OCI-LY1 (cell line): ENCODE results near the gene MDGA2.

Experiments
- H2AFZ ChIP-seq: fragments of 200-600 bp; sonication (generic), shearing (Covaris generic); 2 replicates; pipeline ENCODE4 v1.6.0; 2014; ENCODE audit warnings: antibody characterized with exemption, mild to moderate bottlenecking, low read length
- H3F3A ChIP-seq: fragments of 200-600 bp; sonication (generic), shearing (Covaris generic); 2 replicates; pipeline ENCODE4 v1.6.0; 2014; ENCODE audit warnings: mild to moderate bottlenecking, antibody characterized with exemption, low read length, moderate library complexity; ENCODE audit not compliant: insufficient read depth
- H3K27ac ChIP-seq: fragments of 200-600 bp; sonication (generic); 2 replicates; pipeline ENCODE4 v1.5.1; 2014; ENCODE audit warnings: low read length, mixed run types, mild to moderate bottlenecking, low read depth; ENCODE audit not compliant: poor library complexity, severe bottlenecking
- H3K27me3 ChIP-seq: fragments of 200-600 bp; sonication (generic); 2 replicates; pipeline ENCODE4 v1.6.0; 2014; ENCODE audit warnings: antibody characterized with exemption, mild to moderate bottlenecking, low read length, moderate library complexity; ENCODE audit not compliant: insufficient read depth
- H3K36me3 ChIP-seq: fragments of 200-600 bp; sonication (generic); 2 replicates; pipeline ENCODE4 v1.6.1; 2014; ENCODE audit warnings: mild to moderate bottlenecking, antibody characterized with exemption, low read length, moderate library complexity, mixed read lengths; ENCODE audit not compliant: insufficient read depth
- H3K4me1 ChIP-seq: fragments of 200-600 bp; sonication (generic); 2 replicates; pipeline ENCODE4 v1.5.1; 2014; ENCODE audit warnings: mild to moderate bottlenecking, low read length, moderate library complexity; ENCODE audit not compliant: insufficient read depth, severe bottlenecking
- H3K4me2 ChIP-seq: fragments of 200-600 bp; sonication (generic), shearing (Covaris generic); 2 replicates; pipeline ENCODE4 v1.6.1; 2014; ENCODE audit warnings: low read length
- H3K4me3 ChIP-seq: fragments of 200-600 bp; sonication (generic); 2 replicates; pipeline ENCODE4 v1.5.1; 2014; ENCODE audit warnings: low read length, low read depth, mild to moderate bottlenecking, mixed read lengths; ENCODE audit not compliant: poor library complexity, severe bottlenecking
- H3K79me2 ChIP-seq: fragments of 200-600 bp; shearing (Covaris generic); 2 replicates; pipeline ENCODE4 v1.6.1; 2016; ENCODE audit warnings: mixed run types, low read length, mixed read lengths; ENCODE audit not compliant: insufficient read depth
- H3K9ac ChIP-seq: fragments of 200-600 bp; sonication (generic), shearing (Covaris generic); 2 replicates; pipeline ENCODE4 v1.6.1; 2014; ENCODE audit warnings: mild to moderate bottlenecking, low read length, mixed read lengths
- H3K9me2 ChIP-seq: fragments of 200-600 bp; sonication (generic), shearing (Covaris generic); 2 replicates; pipeline ENCODE4 v1.6.1; 2014; ENCODE audit warnings: low read depth, mild to moderate bottlenecking, low read length, mixed read lengths
- H3K9me3 ChIP-seq: fragments of 200-600 bp; shearing (Covaris generic); 2 replicates; pipeline ENCODE4 v1.6.1; 2014; ENCODE audit warnings: low read length, mixed read lengths
- H4K20me1 ChIP-seq: fragments of 200-600 bp; sonication (generic), shearing (Covaris generic); 2 replicates; pipeline ENCODE4 v1.6.0; 2016; ENCODE audit warnings: mild to moderate bottlenecking, low read length; ENCODE audit not compliant: insufficient read depth
- EZH2 ChIP-seq: fragments of 200-600 bp; sonication (generic), shearing (Covaris generic); IDR thresholded peaks from 2 replicates; pipeline ENCODE4 v1.8.0; 2017; ENCODE audit warnings: borderline replicate concordance, mixed run types, mild to moderate bottlenecking, antibody characterized with exemption, low read length, moderate library complexity, mixed read lengths
- TF ChIP-seq, protein P1 (sequence below): fragments of 200-600 bp; sonication (generic), shearing (Covaris generic); IDR thresholded peaks from 2 replicates; pipeline ENCODE4 v1.5.1; 2017; ENCODE audit warnings: mild to moderate bottlenecking, antibody characterized with exemption, low read length, moderate library complexity, mixed read lengths

The MDGA2 gene

DNA sequence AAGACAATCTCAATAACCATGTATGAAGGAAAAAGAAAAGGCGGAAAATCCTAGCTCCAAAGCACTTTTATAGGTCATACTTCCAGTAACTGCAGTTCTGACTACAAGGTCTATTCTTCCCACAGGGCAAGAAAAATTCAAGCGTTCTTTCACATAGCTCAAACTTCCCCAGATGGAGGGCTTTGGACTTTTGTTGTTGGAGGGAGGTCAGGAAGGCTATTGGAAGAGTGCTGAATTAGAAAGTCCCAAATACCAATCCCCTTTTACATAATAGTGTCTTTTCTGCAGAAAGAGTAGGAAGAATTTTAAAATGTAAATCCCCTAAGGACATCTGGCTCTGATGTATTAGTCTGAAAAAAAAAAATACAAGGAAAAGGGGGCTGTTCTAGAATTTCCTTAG, 309.4 kb downstream of the MDGA2 start:
- Histone ChIP-seq H3F3A (no peaks in the 10 kb centered on the region), H3K36me3 (no peaks in the 10 kb centered on the region), H3K4me1 (no peaks in the 10 kb centered on the region), H4K20me1 (no peaks in the 10 kb centered on the region), H3K9me2 (no peaks in the 10 kb centered on the region), H3K9ac (no peak overlapping the region), H3K4me3 (no peak overlapping the region), H3K27me3 (no peaks in the 10 kb centered on the region), H3K9me3 (no peaks in the 10 kb centered on the region), H2AFZ (no peak overlapping the region), H3K79me2 (no peaks in the 10 kb centered on the region), H3K27ac (no peak overlapping the region), H3K4me2 (no peak overlapping the region)
- no peak for TF ChIP-seq EZH2
- TF ChIP-seq, protein P1, sequence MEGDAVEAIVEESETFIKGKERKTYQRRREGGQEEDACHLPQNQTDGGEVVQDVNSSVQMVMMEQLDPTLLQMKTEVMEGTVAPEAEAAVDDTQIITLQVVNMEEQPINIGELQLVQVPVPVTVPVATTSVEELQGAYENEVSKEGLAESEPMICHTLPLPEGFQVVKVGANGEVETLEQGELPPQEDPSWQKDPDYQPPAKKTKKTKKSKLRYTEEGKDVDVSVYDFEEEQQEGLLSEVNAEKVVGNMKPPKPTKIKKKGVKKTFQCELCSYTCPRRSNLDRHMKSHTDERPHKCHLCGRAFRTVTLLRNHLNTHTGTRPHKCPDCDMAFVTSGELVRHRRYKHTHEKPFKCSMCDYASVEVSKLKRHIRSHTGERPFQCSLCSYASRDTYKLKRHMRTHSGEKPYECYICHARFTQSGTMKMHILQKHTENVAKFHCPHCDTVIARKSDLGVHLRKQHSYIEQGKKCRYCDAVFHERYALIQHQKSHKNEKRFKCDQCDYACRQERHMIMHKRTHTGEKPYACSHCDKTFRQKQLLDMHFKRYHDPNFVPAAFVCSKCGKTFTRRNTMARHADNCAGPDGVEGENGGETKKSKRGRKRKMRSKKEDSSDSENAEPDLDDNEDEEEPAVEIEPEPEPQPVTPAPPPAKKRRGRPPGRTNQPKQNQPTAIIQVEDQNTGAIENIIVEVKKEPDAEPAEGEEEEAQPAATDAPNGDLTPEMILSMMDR: no peak

DNA sequence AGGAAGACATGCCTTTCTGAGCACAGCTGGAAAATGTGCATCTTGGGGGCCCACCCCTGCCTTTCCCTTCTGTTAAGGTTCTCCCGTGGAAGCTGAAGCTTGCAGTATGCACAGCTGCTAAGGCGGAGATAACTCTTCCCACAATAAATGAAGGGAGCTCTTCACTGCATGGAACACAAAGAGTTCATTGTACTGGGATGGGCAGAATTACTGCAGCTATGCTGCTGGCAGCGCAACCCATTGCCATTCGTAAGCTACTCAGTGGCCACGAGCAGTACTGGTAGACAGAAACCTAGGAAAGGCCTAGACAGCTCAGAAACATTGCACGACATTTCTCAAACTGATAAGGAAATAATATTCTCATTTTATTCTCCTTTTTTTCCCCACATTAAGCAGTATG, 310.2 kb downstream of the MDGA2 start:
- Histone ChIP-seq H3K4me2 (no peak overlapping the region), H4K20me1 (no peaks in the 10 kb centered on the region), H3K36me3 (no peaks in the 10 kb centered on the region), H3K79me2 (no peaks in the 10 kb centered on the region), H2AFZ (no peak overlapping the region), H3K9me3 (no peaks in the 10 kb centered on the region), H3K4me3 (no peak overlapping the region), H3K4me1 (no peaks in the 10 kb centered on the region), H3K27ac (no peak overlapping the region), H3K9ac (no peak overlapping the region), H3F3A (no peaks in the 10 kb centered on the region), H3K9me2 (no peaks in the 10 kb centered on the region), H3K27me3 (no peaks in the 10 kb centered on the region)
- TF ChIP-seq EZH2: no peak
- TF ChIP-seq, protein P1: no peak

DNA sequence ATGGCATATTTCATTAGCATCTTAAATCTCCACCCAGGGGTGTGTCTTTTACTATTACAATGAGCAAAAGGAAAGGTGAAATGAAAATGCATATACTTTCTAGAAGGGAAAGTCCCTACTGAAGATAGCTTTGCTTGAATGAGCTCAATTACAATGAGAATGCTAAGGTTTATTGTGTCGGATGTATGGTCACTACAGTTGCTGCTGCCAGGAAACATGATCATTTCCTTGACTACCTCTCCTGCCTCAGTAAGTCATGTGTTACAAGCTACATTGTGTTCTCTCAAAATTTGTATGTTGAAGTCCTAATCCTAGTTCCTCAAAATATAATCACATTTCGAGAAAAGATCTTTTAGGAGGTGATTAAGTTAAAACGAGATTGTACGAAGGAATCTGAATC, 322.2 kb downstream of the MDGA2 start:
- H3K4me1 ChIP-seq: no peaks in the 10 kb centered on the region
- H4K20me1 ChIP-seq: no peaks in the 10 kb centered on the region
- H3K9me2 ChIP-seq: no peaks in the 10 kb centered on the region
- H3K9ac ChIP-seq: no peak overlapping the region
- no peak overlapping the region for H2AFZ ChIP-seq
- H3K4me3 ChIP-seq: no peak overlapping the region
- TF ChIP-seq, protein P1: no peak
- no peak for TF ChIP-seq EZH2
- H3K27ac ChIP-seq: no peak overlapping the region
- no peaks in the 10 kb centered on the region for H3K9me3 ChIP-seq
- no peaks in the 10 kb centered on the region for H3F3A ChIP-seq
- H3K36me3 ChIP-seq: no peaks in the 10 kb centered on the region
- no peaks in the 10 kb centered on the region for H3K79me2 ChIP-seq
- H3K4me2 ChIP-seq: no peak overlapping the region
- no peaks in the 10 kb centered on the region for H3K27me3 ChIP-seq
